GM18951 (cell line): ENCODE data around the gene IGFBP6.

Experiments
- POLR2A ChIP-seq: IDR thresholded peaks from 4 replicates; pipeline ENCODE4 v1.6.1; 2011; ENCODE audit warnings: mild to moderate bottlenecking; ENCODE audit not compliant: insufficient read length, insufficient read depth; ENCODE audit errors: extremely low read depth
- in situ Hi-C: fragments of 300-500 bp; cut with MboI; formaldehyde crosslinking; loops from one replicate; pipeline ENCODE4 v1.12.0; 2022; ENCODE audit warnings: low sequenced_read_pairs, mixed read lengths, inconsistent platforms; ENCODE audit not compliant: unreplicated experiment

The IGFBP6 gene

GRCh38 chr12:53054112-53054878, 43.2 kb upstream of the IGFBP6 start:
- peak; percentile 31 for TF ChIP-seq POLR2A
- in situ Hi-C loops: no loop called here

GRCh38 chr12:53055471-53056266, 41.8 kb upstream of the IGFBP6 start:
- TF ChIP-seq POLR2A: no peak
- in situ Hi-C loops: no loop called here

- in situ Hi-C loops: no loop called here
- TF ChIP-seq POLR2A: no peak
These were observed 41.2 kb upstream of the IGFBP6 start for GRCh38 chr12:53056296-53056695.

- TF ChIP-seq POLR2A: no peak
- in situ Hi-C loops: no loop called here
These were observed 40.6 kb upstream of the IGFBP6 start for GRCh38 chr12:53056901-53057300.

- TF ChIP-seq POLR2A: no peak
- in situ Hi-C loops: no loop called here
These were observed 39.5 kb upstream of the IGFBP6 start for GRCh38 chr12:53057816-53058500.

GRCh38 chr12:53058674-53059433, 38.6 kb upstream of the IGFBP6 start:
- in situ Hi-C loops: no loop called here
- TF ChIP-seq POLR2A: no peak

GRCh38 chr12:53059434-53060063, 37.9 kb upstream of the IGFBP6 start:
- in situ Hi-C loops: loop anchor here (5.0 kb wide), 1 partner anchor 38 kb away; the partner anchor contains the start of gene IGFBP6
- no peak for TF ChIP-seq POLR2A

- no peak for TF ChIP-seq POLR2A
- in situ Hi-C loops: loop anchor here (5.0 kb wide), 1 partner anchor 37 kb away; the partner anchor contains the start of gene IGFBP6
These were observed 37.3 kb upstream of the IGFBP6 start for GRCh38 chr12:53060064-53060720.

- no peak for TF ChIP-seq POLR2A
- in situ Hi-C loops: loop anchor here (5.0 kb wide), 1 partner anchor 37 kb away; the partner anchor contains the start of gene IGFBP6
These were observed 36.7 kb upstream of the IGFBP6 start for GRCh38 chr12:53060721-53061276.

GRCh38 chr12:53061404-53062010, 36.0 kb upstream of the IGFBP6 start:
- in situ Hi-C loops: loop anchor here (5.0 kb wide), 1 partner anchor 36 kb away; the partner anchor contains the start of gene IGFBP6
- no peak for TF ChIP-seq POLR2A
